DMS 273 (cell line): ENCODE data around the gene RBBP8NL.
A peak's percentile ranks its signal among the peaks of the same experiment; 100 is the strongest.

Source experiments
- DNase-seq: peaks from one replicate; lab custom pipeline; 2025; ENCODE audit not compliant: unreplicated experiment; lab: John Stamatoyannopoulos, UW

RBBP8NL gene

DNA sequence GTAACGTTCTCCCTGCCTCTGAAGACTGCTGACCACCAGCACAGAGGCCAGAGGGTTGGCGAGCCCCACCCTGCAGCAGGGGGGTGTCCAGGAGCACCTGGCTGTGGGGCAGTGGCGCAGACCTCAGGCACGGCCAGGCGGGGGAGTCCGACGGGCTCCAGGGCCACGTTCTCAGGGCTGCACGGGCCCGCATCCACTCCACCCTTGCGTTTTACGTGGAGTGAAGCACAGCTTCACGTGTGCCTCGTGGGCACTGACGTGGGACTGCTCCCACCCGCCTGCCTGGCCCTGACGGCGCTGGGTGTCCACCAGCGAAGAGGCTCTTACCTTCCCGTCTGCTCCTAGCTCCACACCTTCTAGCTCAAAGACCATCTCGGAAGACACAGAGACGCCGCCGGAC is 33.5 kb downstream of the RBBP8NL start:
- no peak for DNase-seq

GRCh38 chr20:62393335-62393665 is 34.0 kb downstream of the RBBP8NL start:
- DNase-seq = no peak

- DNase-seq = no peak
Measured at GRCh38 chr20:62392621-62393334, 34.6 kb downstream of the RBBP8NL start.

DNA sequence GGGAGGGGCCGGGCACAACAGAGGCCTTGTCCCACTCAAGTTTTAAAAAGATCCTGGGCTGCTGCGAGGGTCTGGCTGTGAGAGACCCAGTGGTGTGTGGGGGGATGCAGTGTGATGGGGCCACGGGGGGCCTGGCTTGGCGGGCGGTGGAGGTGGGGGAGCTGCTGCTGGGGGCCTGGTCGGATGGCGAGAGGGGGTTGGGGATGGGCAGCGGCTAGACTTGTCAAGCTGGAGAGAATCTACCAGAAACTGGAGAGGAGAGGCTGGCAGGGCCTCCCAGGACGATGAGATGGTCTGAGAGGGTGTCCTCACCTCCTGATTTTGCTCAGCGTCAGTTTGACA is 35.3 kb downstream of the RBBP8NL start:
- no peak for DNase-seq

- no peak for DNase-seq
Measured at GRCh38 chr20:62391165-62392076, 35.9 kb downstream of the RBBP8NL start.

DNA sequence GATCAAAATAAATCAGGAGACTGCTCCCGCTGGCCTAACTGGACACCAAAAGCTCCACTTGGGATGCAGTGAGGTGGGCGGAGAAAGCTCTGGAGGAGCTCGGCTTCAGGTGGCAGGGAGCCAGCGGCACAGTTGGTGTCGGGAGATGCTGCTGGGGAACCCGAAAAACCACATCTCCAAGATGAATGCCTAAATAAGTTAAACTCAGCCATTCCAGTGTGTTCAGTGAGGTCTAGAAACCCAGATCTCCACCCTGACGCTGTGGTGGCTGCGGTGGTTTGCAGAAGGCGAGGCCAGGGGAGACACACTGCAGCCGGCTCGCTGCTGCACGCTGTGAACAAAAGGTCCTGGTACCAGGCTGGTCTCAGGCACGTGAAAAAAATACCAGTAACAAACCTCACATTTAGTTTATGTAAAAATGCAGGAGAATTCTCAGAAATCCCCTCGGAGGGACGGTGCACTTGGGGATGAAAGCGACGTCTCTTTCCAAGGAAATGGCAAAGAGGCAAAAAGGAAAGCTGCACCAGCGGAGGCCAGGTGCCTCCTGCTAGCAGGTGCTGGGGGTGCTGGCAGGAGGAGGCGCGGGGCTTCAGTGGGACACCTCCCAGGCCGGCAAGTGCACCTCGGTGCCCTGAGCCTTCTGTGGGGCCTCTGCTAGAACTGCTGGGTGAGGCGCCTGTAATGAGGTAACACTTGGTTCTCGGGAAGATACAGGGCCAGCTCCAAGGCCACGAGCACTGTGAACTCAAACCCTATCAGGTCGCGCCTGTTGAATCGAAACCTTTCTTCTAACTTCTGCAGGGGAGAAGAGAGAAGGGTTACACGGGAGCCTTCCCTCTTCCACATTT is 36.8 kb downstream of the RBBP8NL start:
- peak; percentile 76 for DNase-seq

DNA sequence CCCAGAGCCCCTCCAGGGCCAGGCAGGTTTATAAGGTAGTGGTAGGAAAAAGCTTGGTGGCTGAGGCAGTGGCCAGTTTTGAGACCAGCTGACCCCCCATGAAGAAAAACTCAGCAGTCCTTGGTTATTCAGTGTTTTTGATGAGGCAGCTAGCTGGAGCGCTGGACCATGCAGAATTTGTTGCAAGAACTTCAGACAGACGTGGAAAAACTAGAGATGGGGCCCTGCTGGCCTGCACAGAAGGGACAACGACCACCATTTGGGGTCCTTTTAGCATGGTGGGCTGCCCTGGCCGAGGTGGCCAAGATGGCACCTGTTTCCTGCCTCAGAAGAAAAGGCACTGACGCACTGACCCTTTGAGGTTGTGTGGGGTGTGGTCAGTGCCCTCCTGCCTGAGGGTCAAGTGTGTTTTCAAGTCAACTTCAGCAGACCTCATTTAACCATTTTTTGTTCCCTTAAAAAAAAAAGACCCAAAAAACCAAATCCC is 37.7 kb downstream of the RBBP8NL start:
- DNase-seq = no peak

GRCh38 chr20:62388839-62389600 is 38.3 kb downstream of the RBBP8NL start:
- peak; percentile 42 for DNase-seq

DNA sequence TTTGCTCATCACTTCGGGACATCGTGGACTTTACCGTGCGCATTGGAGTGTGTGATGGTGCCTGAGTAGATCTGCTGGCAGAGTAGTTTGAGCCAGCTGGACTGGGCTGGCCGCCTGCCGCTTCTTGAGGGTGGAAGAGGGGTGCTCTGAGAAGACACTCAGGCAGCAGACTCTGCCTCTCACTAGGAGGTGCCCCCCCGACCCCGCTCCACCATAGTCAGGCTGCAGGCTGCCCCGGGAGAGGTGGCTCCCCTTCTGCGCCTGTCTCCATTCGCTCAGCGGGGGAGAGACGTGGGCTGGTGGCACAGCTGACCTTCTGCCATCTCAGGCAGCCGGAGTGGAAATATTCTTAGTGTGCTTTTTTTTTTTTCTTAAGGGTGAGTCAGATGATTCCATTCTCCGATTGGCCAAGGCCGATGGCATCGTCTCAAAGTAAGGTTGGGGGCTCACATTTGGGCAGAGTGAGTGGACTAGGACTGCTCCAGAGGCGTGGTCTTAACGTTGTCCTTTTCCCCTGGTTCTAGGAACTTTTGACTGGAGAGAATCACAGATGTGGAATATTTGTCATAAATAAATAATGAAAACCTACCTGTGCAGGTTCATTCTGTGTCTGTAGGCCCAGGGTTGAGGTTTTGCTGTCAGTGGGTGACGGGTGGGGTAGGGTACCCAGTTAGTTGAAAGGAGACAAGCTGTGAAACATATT is 39.3 kb downstream of the RBBP8NL start:
- DNase-seq = peak; percentile 45

DNA sequence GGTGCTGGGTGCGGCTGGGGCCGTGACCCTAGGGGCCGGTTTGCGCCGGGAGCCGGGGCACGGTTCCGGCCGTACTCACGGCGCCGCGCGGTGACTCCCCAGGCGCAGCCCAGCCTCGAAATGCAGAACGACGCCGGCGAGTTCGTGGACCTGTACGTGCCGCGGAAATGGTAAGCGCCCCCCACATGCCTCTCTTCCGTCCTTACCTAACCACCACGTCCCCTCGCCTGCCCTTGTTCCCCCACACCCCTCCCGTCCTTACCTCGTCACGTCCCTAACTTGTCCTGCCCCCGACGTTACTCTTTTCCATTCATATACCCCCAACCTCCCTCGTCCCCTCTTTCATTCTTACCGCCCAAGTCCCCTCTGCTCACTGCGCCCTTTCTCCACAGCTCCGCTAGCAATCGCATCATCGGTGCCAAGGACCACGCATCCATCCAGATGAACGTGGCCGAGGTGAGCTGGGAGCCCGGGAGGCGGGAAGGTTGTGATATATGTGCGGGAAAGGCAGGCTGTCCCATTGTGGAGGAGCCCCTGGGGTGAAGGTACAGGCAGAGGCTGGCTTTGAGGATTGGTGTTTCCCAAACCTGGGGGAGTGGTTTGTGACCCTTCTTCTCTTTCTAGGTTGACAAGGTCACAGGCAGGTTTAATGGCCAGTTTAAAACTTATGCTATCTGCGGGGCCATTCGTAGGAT is 40.0 kb downstream of the RBBP8NL start:
- no peak for DNase-seq

DNA sequence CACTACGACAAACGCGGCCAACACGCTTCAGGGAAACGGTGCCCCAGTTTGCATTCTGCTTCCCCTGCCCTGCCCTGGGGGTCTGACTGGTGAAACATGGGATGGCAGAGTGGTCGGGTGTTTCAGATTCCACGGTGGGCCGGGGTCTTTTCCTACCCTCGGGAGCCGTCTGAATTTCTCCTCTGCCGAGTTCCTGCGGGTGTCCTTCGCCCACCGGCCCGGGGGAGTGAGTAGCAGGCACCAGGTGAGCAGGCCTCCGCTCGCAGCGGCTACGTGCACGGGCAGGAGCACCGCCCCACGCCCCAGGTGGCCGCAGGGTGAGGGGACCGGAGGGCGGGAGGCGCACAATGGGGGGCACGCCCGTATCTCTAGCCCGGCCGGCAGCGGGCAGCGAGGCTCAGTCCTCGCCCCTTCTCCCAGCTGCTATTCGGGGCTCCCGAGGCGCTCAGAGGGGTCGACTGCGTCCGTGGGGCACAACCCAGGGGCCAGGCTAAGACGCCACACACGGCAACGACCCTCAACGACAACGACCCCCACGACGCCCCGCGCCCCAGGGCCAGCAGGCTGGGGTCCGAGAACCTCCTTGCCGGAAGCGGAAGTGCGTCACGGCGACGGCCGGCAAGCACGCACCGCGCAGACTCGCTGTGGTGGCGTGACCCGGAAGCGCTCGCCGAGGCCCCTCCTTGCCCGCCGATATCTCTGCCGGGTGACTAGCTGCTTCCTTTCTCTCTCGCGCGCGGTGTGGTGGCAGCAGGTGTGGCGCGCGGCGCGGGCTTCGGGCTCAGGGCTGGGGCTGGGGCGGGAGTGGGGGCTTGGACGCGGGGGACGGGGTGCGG is 40.7 kb downstream of the RBBP8NL start, which contains the start of gene RPS21:
Gene RPS21 (plus strand): TSS at position 721 of the 836 bp plus-strand sequence. CDS start 236 bp downstream, outside the sequence.
- peak; percentile 96 for DNase-seq

DNA sequence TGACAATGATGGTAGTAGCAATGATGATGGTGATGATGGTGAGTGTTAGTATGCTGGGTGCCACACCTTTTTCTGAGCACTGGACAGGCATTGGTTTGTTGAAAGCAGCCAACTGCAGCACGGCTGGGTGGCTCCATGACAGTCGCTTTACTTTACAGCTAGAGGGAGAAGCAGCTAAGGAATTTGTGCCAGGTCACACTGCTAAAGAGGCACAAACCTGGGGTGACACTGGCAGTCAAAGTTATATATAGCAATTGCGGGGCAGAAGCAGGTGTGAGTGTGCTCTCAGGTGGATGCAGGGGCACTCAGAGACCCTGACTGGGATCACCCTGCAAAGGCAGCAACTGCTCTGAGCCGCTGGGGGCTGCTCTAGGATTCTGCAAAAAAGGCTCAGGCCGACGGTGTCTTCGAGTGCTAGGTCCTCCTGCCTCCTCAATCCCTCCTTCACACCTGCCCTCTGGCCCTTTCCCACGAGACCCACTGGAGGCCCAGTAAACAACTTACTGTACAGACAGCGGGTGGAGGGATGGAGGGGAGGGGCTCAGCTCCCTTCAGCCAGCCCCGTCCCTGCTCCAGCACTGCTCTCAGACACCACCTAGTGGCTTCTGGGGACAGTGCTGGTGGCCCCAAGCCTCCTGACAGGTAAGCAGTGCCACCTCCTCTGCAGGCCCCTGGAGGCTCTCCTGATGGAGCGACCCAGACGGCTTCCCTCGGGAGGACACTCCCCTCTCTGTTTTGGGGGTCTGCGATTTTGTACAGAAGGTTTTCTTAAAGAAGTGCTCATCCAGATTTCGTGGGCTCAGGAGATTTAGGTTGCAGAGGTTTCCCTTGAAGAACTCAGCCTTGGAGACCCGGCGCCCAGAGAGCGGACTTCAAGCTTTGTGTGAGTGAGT is 44.8 kb downstream of the RBBP8NL start:
- peak; percentile 89 for DNase-seq

DNA sequence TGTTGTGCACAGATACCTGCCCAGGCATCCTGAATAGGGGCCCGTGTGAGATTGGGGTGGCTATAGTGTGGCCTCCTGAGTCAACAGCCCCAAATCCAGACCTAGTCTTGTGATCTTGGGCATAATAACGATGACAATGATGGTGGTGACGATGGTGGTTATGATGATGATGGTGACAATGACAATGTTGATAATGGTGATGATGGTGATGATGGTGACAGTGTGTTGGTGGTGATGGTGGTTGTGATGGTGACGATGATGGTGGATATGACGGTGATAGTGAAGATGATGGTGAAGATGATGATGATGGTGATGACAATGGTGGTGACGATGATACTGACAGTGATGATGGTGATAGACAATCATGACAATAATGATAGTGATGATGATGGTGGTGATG is 45.5 kb downstream of the RBBP8NL start:
- no peak for DNase-seq

- no peak for DNase-seq
Measured at GRCh38 chr20:62381202-62381797, 46.0 kb downstream of the RBBP8NL start.

GRCh38 chr20:62378215-62378614 is 49.1 kb downstream of the RBBP8NL start:
- DNase-seq = peak; percentile 43

DNA sequence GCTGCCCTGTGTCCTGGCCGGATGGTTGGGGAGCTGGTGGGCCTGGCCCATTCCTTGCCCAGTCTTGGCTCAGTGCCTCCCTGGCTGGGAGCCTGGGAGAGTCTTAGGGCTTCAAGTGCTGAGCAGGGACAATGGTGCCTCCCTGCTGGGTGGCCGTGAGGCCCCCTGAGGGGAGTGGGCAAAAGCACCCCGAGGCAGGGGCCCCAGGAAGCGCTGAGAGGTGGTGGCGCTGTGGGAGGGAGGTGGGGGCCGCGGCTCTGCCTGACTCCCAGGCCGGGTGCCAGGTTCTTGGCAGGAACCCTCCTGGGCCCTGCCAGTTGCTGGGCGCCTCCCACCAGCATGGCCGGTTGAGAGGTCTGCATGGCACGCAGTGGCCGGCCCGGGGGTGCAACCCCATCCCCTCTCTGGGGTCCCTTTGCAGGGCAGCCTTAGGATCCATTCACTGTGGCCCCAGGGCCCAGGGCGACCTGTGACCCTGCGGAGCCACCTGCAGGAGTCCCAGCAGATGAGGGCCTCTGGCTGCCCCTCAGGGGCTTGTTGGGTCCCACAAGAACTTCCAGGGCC is 49.6 kb downstream of the RBBP8NL start:
- DNase-seq = peak; percentile 47

- no peak for DNase-seq
Measured at GRCh38 chr20:62377064-62377461, 50.3 kb downstream of the RBBP8NL start.
